Right lobe of liver (tissue), 4 donors: ENCODE data around the gene SERINC5.

ENCODE experiments used
- CTCF ChIP-seq, 4 donors: fragments of 200-600 bp in 3 of 4; fragments of 450-650 bp in 1 of 4; IDR thresholded peaks; one replicate each; pipeline versions ENCODE4 v1.5.1 to v1.8.0; 2016 to 2022; ENCODE audit warnings: antibody characterized with exemption in 4 of 4, mild to moderate bottlenecking in 2 of 4
- POLR2A ChIP-seq: fragments of 450-650 bp; IDR thresholded peaks from one replicate; pipeline ENCODE4 v1.6.1; 2017; ENCODE audit warnings: antibody characterized with exemption, mild to moderate bottlenecking
- donor health status: DM: no; HTN: no; CAD: no.
- donor health status: DM: no; HTN: no; CAD: no.
- donor health status: DM: no; HTN: yes; CAD: no.

GRCh38 chr5:80212171-80212667 lies 43.6 kb downstream of the SERINC5 start:
- no peak for TF ChIP-seq CTCF (IDR thresholded peaks at IDR 0.05)
- no peak for TF ChIP-seq POLR2A
